GM23248 (cell line): ENCODE results near the gene ACSM6. TPM values are rescaled to one million over a fixed set of nuclear protein-coding genes. Genes with fewer than 3 reads are reported as not detected.

ENCODE experiments used
- DNase-seq: peaks from one replicate; pipeline ENCODE4 v3.0.0-alpha.2; 2015
- H2AFZ ChIP-seq: fragments of 200-600 bp; sonication (generic); 2 replicates; pipeline ENCODE4 v1.6.1; 2016; ENCODE audit warnings: antibody characterized with exemption
- H3F3A ChIP-seq: fragments of 200-600 bp; sonication (generic); 2 replicates; pipeline ENCODE4 v1.6.1; 2016; ENCODE audit warnings: mild to moderate bottlenecking, antibody characterized with exemption, mixed run types; ENCODE audit not compliant: insufficient read depth
- H3K27ac ChIP-seq: fragments of 200-600 bp; sonication (generic); 2 replicates; pipeline ENCODE4 v1.5.1; 2016; ENCODE audit warnings: mild to moderate bottlenecking
- H3K27me3 ChIP-seq: fragments of 200-600 bp; sonication (generic); replicated peaks from 2 replicates; pipeline ENCODE4 v1.6.1; 2016; ENCODE audit warnings: mild to moderate bottlenecking; ENCODE audit not compliant: insufficient read depth
- H3K36me3 ChIP-seq: fragments of 200-600 bp; sonication (generic); 2 replicates; pipeline ENCODE4 v1.6.1; 2016; ENCODE audit warnings: low read depth, mild to moderate bottlenecking
- H3K4me1 ChIP-seq: fragments of 200-600 bp; sonication (generic); 2 replicates; pipeline ENCODE4 v1.6.1; 2016; ENCODE audit warnings: mild to moderate bottlenecking; ENCODE audit not compliant: insufficient read depth
- H3K4me2 ChIP-seq: fragments of 200-600 bp; sonication (generic); one replicate; pipeline ENCODE4 v1.6.1; 2016; ENCODE audit warnings: mild to moderate bottlenecking; ENCODE audit not compliant: unreplicated experiment
- H3K4me3 ChIP-seq: fragments of 200-600 bp; sonication (generic); 2 replicates; pipeline ENCODE4 v1.5.1; 2016; ENCODE audit warnings: mild to moderate bottlenecking
- H3K79me2 ChIP-seq: fragments of 200-600 bp; sonication (generic); 2 replicates; pipeline ENCODE4 v1.6.1; 2016; ENCODE audit warnings: mild to moderate bottlenecking; ENCODE audit not compliant: insufficient read depth
- H3K9ac ChIP-seq: fragments of 200-600 bp; sonication (generic); 2 replicates; pipeline ENCODE4 v1.6.1; 2016; ENCODE audit warnings: mild to moderate bottlenecking
- H3K9me2 ChIP-seq: fragments of 200-600 bp; sonication (generic); 2 replicates; pipeline ENCODE4 v1.6.1; 2016; ENCODE audit warnings: mixed run types, mild to moderate bottlenecking, moderate library complexity; ENCODE audit not compliant: insufficient read depth
- H3K9me3 ChIP-seq: fragments of 200-600 bp; sonication (generic); one replicate; pipeline ENCODE4 v1.6.1; 2017; ENCODE audit warnings: low read depth
- H4K20me1 ChIP-seq: fragments of 200-600 bp; sonication (generic); 2 replicates; pipeline ENCODE4 v1.6.0; 2016; ENCODE audit not compliant: insufficient read depth
- EZH2 ChIP-seq: fragments of 200-600 bp; sonication (generic); IDR thresholded peaks from 2 replicates; pipeline ENCODE4 v1.6.1; 2018; ENCODE audit warnings: antibody characterized with exemption, mild to moderate bottlenecking; ENCODE audit not compliant: insufficient read depth, poor library complexity, severe bottlenecking
- EZH2phosphoT487 ChIP-seq: fragments of 200-600 bp; sonication (generic); IDR thresholded peaks from 2 replicates; pipeline ENCODE4 v1.6.1; 2018; ENCODE audit warnings: antibody characterized with exemption, moderate library complexity, mild to moderate bottlenecking, low read depth; ENCODE audit not compliant: insufficient read depth
- WGBS, 2 experiments: methylation state at CpG; one replicate each; pipeline ENCODE4 v1.1.6; 2015 to 2017; ENCODE audit warnings: low lambda C conversion rate in 2 of 2, low coverage in 1 of 2; ENCODE audit errors: missing lambda C conversion rate in 2 of 2; 5-methylcytosine and 5-hydroxymethylcytosine counted together
- in situ Hi-C: fragments of 300-500 bp; cut with MboI; formaldehyde crosslinking; loops from 2 replicates; pipeline ENCODE4 v1.15.0; 2020
- polyA plus RNA-seq: library from polyadenylated mRNA; unstranded; fragments of >200 nt; fragmentation: Nextera tagmentation; extraction: Ambion mirVana; gene quantifications from 2 replicates; pipeline ENCODE4 v1.2.1, GENCODE V29; 2016
- total RNA-seq: library from RNA; depleted of rRNA; stranded (reverse); fragments of >200 nt; shearing (Covaris generic); gene quantifications from 2 replicates; pipeline ENCODE4 v1.2.3, GENCODE V29; 2014

The ACSM6 gene
- total and polyA plus RNA-seq, 2 experiments from 2014 or later, result 0.08 TPM; not detected in 1

DNA sequence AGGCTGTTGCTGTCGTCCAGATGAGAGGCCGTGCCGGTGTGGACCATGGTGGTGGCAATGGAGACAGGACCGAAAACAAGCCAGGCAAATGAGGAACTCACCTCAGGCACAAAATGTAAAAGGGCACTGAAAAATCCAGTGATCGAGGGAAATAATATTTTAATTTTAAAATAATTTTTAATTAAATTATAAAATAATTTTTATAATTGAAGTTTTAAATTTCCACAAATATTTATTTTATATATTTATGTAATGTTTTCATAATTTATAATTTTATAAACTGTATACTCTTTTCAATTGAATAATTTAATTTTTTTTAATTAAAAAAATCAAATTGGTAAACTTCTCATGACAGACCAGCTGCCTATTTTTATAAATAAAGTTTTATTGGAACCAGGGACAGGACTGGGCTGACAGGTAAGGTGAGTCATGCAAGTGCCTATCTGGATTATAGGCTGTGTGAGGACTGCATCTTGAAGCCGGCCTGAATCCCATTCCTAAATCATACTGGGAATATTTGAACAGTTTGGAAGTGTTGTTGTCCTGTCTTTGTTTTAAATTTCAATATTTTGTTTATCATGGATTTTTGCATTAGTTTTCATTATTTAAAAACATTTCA, 15.6 kb downstream of the ACSM6 start:
- peaks cover 16% of the 10 kb centered on the region for H3K4me1 ChIP-seq
- no peaks in the 10 kb centered on the region for H3K36me3 ChIP-seq
- H3K9me2 ChIP-seq, result no peaks in the 10 kb centered on the region
- no peaks in the 10 kb centered on the region for H4K20me1 ChIP-seq
- no peak overlapping the region for H2AFZ ChIP-seq
- H3K9me3 ChIP-seq, result no peaks in the 10 kb centered on the region
- H3K4me3 ChIP-seq, result no peak overlapping the region
- no peaks in the 10 kb centered on the region for H3K79me2 ChIP-seq
- peaks cover 14% of the 10 kb centered on the region; the same call in 1 of the 2 replicates for H3F3A ChIP-seq
- no peaks in the 10 kb centered on the region for H3K27me3 ChIP-seq
- in situ Hi-C loops, result loop anchor here (10.0 kb wide), 1 partner anchor 155 kb away; no protein-coding TSS in a partner anchor
- 88 to 90% methylated on average over 6 of the region's 6 CpGs for WGBS, 2 experiments
- TF ChIP-seq EZH2phosphoT487 (no peak), EZH2 (no peak)
- no peak overlapping the region for H3K4me2 ChIP-seq
- H3K27ac ChIP-seq, result no peak overlapping the region
- no peak overlapping the region for H3K9ac ChIP-seq
- no peak for DNase-seq

GRCh38 chr10:95211606-95212279, 17.7 kb downstream of the ACSM6 start:
- Histone ChIP-seq H3K9ac (no peak overlapping the region), H2AFZ (no peak overlapping the region), H3K27ac (no peak overlapping the region), H3K9me2 (no peaks in the 10 kb centered on the region), H3K27me3 (no peaks in the 10 kb centered on the region), H3K9me3 (no peaks in the 10 kb centered on the region), H3K4me1 (peaks cover 23% of the 10 kb centered on the region), H3K79me2 (no peaks in the 10 kb centered on the region), H3K4me2 (no peak overlapping the region), H3K4me3 (no peak overlapping the region), H4K20me1 (no peaks in the 10 kb centered on the region), H3F3A (peaks cover 22% of the 10 kb centered on the region; the same call in 1 of the 2 replicates), H3K36me3 (no peaks in the 10 kb centered on the region)
- TF ChIP-seq EZH2, result no peak
- TF ChIP-seq EZH2phosphoT487, result no peak
- in situ Hi-C loops, result no loop called here
- peak; percentile 41 for DNase-seq
- 81% methylated on average over 3 of the region's 3 CpGs for WGBS, 2 experiments

DNA sequence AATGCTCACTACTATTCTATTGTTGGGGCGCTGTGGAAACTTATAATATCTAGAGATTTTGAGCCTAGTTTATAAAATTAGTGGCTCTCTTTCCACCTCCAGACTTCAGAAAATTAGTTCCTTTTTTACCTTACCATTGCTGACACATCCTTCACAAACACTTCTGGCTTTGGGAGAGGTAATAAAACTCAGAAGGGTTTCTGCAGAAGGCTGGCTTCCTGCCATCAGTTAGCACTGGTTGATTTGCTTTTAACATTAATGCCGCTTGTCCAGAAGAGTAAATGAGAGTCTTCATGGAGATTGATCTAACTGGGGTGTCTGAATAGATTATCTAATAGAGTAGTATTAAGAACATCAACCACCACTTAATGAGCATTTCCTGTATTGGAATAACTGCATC, 20.3 kb downstream of the ACSM6 start:
- peak overlapping the region; percentile 34 for H3K4me2 ChIP-seq
- 80 to 81% methylated on average over 2 of the region's 2 CpGs for whole genome bisulfite sequencing, 2 experiments
- H3K4me3 ChIP-seq, result no peak overlapping the region
- H3K4me1 ChIP-seq, result peaks cover 36% of the 10 kb centered on the region
- H3F3A ChIP-seq, result peaks cover 37% of the 10 kb centered on the region
- H3K27me3 ChIP-seq, result no peaks in the 10 kb centered on the region
- H3K79me2 ChIP-seq, result no peaks in the 10 kb centered on the region
- no peaks in the 10 kb centered on the region for H3K9me2 ChIP-seq
- in situ Hi-C loops, result no loop called here
- no peak overlapping the region; the same call in 1 of the 2 replicates for H3K27ac ChIP-seq
- H4K20me1 ChIP-seq, result no peaks in the 10 kb centered on the region
- DNase-seq, result peak; percentile 39
- 0 out of 2 replicates have a peak overlapping the region, but pooled peaks have one; percentile 17 for H2AFZ ChIP-seq
- no peaks in the 10 kb centered on the region for H3K9me3 ChIP-seq
- H3K9ac ChIP-seq, result no peak overlapping the region
- no peaks in the 10 kb centered on the region for H3K36me3 ChIP-seq
- TF ChIP-seq EZH2 (no peak), EZH2phosphoT487 (no peak)

- peak; percentile 75 for DNase-seq
- H3F3A ChIP-seq, result peaks cover 37% of the 10 kb centered on the region
- H3K36me3 ChIP-seq, result no peaks in the 10 kb centered on the region
- H3K9me2 ChIP-seq, result no peaks in the 10 kb centered on the region
- WGBS, 2 experiments, result 19 to 27% methylated on average over 3 of the region's 3 CpGs
- H3K4me2 ChIP-seq, result peak overlapping the region; percentile 34
- in situ Hi-C loops, result no loop called here
- H3K9ac ChIP-seq, result no peak overlapping the region
- H3K79me2 ChIP-seq, result no peaks in the 10 kb centered on the region
- no peak overlapping the region; the same call in 1 of the 2 replicates for H3K27ac ChIP-seq
- peaks cover 36% of the 10 kb centered on the region for H3K4me1 ChIP-seq
- no peak overlapping the region for H3K4me3 ChIP-seq
- no peaks in the 10 kb centered on the region for H4K20me1 ChIP-seq
- 0 out of 2 replicates have a peak overlapping the region, but pooled peaks have one; percentile 17 for H2AFZ ChIP-seq
- TF ChIP-seq EZH2phosphoT487 (no peak), EZH2 (no peak)
- H3K27me3 ChIP-seq, result no peaks in the 10 kb centered on the region
- no peaks in the 10 kb centered on the region for H3K9me3 ChIP-seq
Observed at GRCh38 chr10:95214793-95215192, 20.8 kb downstream of the ACSM6 start.
